Pons (tissue), 1 donor: ENCODE measurements around the gene KCNIP3.

ENCODE experiments used
- DNase-seq: peaks from one replicate; pipeline ENCODE4 v3.0.0-alpha.2; 2016; ENCODE audit warnings: low spot score

KCNIP3 gene

DNA sequence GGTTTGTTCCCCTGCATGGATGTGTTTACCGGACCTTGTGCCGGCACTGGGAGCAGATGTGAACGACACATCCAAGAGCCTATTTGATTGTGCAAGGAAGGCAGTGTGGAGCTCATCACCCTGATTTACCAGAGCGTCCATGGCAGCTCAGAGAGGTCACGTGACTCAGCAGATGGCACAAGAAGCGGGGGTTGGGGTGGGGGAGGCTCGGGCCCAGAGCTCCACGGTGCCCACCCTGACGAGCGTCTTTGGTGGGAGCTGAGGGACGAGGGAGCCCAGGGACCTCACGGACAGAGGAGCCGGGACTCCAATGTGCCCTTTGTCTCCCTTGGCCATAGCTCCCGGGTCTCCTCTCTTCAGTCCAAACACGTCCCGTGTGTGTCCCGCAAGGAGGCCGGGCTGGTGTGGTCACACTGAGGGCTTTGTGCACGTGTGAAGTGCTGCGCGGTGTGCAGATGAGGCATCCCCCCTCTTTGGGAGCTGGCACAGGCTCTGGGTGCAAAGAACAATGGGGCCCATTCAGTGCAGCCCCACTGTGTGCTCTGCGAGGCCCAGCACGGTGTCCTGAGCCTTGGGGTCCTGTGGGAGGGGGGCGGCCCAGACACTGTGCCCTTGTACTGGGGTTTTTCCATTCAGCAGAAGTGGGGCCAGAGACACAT, 15.5 kb downstream of the KCNIP3 start:
- DNase-seq: peak; percentile 92

DNA sequence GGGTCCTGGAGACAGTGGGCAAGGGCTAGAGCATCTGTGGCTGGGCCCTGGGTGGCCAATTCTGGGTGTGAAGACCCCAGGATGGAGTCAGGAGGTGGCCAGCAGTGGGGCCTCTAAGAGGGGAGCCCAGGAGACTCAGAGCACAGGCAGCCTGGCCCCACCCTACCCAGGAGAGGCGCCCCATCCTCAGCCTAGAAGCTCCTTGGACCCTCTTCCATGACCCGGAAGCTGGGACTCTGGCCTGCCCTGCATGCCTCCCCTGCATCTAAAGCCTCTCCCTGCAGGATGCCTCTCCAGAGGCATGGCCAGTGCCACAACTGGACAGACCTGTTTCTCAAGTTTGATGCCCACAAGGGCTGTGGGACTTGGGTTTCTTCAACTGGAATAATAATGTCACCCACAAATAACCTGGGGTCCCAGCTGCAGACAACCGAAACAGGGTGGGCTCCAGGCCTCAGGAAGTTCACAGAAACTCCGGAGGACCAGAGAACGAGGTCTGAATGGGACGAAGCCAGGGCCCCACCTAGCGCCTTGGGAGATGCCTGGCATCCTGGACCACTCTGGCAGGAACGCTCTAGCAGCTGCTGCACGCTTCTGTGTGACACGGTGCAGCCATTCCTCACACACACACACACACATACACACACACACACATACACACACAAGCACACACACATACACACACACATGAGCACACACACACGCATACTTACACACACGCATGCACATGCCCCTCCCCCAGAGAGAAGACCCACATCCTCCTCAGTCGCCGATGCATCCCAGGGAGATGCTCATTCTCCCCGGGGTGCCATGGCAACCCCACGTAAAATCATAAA, 16.4 kb downstream of the KCNIP3 start:
- no peak for DNase-seq

DNA sequence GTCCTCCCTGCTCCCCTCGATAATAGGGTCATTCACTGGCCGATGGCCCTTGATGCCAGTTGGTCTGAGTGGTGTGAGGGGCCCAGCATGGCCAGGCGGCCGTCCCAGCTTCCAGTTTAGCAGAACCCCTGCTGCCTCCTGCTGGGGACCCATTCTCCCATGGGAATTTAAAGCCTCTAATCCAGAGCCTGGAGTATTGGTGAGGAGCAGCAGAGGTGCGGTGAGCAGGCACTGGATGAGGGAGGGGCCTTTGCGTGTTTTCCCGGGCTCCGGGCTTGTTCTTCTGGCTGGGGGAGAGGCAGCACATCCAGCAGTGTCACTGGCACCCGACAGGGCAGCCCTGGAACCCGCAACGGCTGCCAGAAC, 17.4 kb downstream of the KCNIP3 start:
- DNase-seq: no peak

DNA sequence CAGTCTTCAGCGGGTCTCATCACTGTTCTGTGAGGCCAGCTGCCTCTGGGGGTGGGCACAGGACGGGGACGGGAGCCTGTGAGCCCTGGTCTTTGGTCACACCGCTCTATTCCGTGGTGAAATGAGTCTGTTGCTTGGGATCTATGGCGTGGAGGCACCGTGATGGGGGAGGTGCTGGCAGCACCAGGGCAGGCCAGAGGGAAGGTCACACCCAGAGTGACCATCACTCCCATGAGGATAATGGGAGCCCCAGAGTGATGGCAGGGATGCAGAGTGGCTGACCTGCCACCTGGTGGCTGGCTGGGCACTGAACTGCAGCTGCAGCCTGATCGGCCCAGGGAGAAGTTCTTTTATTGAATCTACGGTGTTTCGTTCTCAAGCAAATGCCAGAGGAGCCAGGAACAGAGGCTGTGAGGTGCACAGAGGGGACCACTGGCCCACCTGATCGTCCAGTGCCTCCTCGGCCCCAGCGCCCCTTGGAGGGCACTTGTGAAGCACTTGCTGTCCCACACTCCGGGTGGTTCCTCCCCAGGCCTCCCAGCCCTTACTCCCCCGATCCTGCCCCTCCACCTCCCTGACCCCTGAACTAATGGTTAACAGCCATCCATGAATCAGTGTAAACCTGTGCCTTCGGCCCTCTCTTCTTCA, 17.9 kb downstream of the KCNIP3 start:
- peak; percentile 59 for DNase-seq

DNA sequence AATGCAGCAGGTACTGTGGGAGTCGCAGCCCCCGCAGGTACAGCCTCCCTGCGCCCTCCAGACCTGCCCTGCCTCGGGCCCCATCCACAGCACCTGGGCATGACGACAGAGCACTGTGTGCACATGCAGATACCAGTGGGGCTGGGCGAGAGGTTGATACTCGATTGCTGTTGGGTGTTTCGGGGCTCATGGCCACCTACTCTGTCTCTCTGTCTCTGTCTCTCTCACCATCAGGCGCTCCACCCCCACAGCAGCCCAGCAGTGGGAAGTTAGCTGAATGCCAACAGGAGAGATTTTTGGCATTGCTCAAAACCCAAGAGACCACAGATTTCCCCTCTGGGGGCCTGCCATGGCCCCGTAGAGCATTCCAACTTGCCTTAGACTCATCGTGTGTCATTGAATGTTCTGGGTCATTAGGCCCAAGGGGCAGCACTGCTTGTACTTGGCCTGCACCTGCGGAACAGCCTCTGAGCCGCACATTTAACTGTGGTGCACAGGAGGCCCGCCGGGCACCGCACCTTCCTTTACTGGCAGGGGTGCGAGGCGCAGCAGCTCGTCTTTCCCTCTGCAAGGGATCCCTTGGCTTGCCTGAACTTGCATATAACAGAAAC, 18.8 kb downstream of the KCNIP3 start:
- no peak for DNase-seq

DNA sequence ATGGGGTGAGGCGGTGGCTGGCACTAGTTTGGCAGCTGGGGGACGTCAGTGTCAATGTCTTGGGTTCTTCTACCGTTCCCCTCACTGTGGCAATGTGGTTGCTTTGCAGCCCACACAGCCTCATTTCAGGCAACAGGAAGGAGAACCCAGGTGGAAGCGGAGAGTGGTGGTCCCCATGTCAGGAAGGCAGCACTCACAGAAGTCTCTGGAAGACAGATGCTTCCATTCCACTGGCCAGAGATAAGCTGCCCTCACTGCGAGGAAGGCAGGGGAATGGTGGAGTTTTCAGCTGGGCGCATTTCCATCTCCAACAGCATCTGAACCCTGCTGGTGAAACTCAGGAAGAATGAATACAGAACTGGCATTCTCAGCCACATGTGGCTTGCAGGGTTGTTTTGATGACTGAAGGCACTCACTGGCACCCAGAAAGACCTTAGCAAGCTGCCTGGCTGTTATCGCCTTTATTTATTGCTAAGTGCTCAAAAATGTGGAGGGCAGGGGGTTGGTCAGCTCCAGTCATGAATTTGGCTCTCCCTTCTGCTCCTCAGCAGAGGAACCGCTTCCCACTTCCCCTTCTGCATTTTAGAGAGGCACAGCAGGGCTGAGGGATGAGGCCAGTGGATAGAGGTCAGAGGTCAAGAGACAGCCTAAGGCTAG, 19.4 kb downstream of the KCNIP3 start:
- no peak for DNase-seq

DNA sequence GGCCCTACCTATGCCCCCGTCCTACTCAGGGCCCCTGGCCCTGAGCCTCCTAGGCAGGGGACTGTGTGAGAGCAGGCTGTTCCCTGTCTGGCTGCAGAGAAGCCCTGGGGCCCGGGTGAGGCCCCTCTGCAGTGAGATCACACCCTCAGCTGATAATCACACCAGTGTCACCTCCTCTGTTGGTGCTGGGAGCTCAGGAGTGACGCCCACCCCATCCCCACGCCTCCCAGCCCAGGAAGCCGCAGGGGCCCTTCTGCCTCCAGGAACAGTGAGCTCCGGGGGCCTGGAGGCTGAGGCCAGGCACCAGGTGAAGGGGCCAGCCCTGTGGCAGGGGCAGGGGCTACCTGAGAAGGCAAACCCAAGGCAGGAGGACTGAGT, 20.0 kb downstream of the KCNIP3 start:
- DNase-seq: no peak

DNA sequence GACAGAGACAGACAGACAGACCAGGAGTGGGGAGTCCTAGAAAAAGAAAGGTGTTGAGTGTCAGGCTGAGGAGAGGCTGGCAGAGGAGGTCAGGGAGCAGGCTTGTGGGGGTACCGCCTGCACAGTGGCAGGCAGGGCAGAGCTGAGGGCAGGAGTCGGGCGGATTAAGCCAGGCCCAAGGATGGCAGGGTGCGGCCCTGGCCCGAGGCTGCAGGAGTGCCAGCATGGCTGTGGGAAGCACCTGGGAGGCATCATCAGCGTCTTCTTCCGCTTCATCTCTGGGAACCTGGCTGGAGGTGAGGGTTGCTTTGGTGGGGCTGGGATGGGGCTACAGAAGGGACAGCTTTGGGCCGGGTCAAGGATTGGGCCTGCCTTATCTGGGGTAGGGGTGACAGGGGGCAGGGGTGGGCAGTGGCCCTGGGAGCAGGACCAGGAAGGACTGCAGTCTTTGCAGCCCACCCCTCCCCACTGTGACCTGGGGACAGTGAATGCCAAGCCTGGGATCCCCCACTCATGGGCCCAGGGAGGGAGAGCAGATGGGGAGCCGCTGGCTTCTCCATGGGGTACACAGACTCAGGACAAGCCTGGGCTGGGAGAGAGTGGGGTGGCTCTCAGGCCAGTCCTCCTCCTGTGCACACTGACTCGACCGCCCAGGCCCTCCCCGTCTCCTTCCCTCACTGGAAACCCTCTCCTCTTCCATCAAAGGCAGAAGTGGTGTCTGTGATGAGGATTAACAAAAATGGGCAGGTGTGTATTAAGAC, 20.7 kb downstream of the KCNIP3 start:
- DNase-seq: no peak

DNA sequence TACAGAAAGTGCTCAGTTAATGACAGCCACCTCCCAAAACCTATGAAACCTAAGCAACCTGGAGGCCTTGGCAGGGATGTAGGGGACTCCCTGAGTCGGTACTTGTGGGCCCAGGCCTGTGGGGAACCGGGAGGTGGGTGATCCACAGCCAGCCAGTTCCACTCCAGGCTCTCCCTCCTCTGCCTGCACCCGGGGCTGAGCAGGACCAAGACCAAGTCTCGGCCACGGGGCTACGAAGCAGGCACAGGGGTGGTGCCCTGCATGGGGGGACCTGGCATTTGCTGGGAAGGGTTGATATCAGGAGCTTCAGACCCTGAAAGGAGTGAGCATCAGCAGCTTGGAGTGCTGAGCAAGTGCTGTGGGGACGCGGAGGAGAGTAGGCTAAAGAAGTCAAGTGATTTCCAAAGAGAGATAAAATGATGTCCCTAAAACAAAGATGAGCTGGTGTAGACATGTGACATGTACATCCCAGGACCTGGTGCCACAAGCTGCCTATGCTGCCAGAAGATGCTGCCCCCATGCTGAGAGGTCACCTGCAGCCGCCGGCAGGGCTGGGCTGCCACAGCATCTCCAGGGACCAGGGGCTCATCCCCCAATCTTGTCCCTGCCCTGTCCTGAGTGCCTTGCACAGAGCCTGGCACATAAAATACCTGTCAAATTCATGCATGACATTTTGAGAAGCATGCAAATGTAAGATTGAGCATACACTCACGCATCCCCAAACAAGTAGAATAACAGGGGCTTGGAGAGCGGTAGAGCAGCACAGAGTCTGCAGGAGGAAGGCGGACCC, 21.5 kb downstream of the KCNIP3 start:
- no peak for DNase-seq

DNA sequence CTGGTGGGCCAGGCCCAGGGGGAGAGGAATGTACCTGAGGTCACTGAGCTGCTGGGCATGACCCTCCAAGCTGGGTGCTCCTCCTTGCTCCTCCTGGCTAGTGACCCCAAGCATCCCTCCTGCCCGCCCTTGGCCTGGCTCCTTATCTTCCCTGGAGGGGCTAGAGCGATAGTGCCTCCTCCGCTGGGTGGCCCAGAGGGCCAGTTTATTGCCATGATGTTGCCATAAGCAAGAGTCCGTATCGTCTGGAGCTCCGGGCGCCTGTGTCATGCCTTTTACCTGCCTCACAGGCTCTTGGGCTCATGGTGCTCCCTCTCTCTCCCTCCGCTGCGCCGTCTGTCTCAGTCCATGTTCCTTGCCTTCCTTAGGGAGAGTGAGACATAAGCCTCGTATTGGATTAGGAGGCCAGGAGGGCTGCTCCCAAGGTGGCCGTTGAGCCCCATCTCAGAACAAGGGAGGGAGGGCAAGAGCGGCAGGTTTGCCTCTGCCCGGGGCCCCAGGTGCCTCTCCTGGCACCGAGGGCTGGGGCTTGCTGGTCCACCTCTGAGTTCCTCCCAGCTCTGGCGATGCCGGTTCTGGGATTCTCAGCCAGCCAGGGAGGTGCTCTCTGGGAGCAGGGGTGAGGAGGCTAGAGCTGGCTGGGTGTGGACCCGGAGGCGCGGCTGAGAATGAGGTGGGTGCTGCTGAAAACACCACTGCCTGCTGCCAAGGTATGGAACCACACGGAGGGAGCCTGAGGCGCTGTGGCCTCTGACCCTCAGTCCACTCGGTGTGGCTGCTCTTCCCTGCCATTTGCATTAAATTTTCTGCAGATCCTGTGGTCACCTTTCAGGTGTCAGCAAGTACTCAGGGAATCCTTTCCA, 22.6 kb downstream of the KCNIP3 start:
- no peak for DNase-seq

DNA sequence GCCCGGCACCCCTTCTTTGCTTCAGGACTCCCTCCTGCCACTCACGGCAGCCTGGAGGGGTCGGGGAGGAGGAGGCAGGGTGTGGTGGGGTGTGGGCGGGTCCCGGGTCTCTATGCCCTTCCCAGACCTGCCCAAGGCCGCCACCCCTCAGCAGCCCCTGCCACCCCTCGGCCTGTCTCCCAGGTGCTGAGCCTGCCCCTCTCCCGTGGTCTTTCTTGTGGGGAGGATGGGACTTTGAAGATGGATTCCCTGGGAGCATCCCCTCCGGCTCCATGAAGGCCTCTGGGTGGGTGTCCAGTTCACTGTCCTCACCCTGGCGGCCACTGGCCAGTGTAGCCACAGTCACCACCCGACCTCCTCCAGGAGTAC, 23.2 kb downstream of the KCNIP3 start:
- DNase-seq: no peak

DNA sequence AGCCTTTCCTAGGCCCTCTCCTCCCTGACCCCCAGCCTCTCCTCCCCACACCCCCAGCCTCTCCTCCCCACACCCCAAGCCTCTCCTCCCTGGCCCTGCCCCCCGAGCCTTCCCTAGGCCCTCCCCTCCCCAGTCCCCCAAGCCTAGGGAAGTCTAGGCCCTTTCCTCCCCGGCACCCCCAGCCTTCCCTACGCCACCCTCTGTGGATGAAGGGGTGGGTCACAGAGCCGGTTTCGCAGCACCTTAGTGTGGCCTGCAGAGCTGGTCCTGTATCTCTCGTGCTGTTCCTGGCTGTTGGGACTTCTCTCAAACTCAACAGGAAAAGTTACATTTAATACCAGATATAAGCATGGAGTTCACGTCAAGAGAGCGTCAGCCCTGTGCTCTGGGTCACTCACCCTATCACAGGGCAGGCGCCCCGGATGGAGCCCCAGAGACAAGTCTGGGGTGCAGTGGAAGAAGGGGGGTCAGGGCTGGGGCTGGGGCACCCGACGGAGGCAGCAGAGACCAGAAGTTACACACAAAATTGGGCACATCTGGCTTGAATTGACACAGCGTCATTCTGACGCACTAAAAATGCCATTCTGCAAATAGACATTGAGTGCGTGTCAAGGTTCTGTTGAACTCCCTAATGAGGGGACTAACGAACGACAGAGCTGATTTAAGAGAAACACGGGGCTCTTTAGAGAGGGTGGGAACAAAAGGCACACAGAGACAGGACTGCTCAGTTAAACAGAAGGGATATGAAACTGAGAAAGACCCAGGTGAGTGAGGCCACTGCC, 24.0 kb downstream of the KCNIP3 start:
- no peak for DNase-seq

DNA sequence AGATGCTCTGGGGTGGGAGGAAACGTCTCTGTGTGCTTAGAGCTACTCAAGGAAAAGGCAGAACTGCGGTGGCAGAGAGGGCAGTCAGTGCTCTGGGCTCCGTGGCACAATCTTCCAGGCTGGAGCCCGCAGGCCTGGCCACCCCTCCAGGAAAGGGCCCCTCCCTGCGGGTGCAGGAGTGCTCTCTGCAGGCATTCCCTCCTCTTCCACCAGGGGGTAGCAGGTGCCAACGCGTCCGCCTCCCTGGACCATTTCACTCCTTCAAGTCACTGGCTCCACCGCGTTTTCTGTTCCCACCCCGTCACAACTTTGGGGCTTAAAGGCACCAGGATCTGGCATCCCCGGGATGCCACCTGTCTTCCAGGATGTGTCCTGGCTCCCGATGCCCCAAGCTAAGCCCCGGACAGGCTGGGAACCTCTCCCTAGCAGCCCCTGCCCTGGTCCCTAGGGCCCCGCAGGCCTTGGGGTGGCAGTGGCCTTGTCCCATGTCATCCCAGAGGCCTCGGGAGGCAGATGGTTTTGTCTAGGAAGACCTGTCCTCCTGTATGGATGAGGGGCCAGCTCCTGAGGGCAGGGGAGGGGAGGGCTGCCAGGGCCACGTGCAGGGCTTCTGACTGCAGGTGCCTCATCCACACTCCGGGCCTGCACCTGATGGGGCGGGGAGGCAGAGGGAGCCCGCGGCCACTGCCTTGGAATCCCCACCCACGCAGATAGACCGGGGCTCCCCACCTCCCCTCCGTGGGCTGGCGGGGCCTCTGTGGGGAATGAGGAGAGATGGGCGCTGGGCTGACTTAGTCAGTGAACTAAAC, 26.4 kb downstream of the KCNIP3 start:
- no peak for DNase-seq

DNA sequence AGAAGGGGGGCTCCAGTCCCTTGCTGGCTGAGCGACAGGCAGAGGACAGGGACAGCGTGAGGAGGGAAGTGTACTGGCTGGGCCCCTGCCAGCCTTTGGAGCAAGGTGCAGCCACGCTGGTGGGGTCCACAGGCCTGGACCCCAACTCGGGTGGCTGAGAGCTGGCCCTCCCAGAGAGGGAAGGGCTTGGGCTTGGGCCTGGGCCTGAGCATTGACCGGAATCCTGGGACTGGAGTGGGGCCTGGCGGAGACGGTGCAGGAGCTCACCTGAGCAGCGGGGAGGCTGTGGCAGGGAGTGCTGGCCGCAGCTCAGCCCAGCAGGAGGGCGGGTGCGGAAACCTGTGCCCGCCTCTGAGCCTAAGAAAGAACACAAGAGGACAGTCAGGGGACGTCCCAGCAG, 27.9 kb downstream of the KCNIP3 start:
- DNase-seq: no peak

DNA sequence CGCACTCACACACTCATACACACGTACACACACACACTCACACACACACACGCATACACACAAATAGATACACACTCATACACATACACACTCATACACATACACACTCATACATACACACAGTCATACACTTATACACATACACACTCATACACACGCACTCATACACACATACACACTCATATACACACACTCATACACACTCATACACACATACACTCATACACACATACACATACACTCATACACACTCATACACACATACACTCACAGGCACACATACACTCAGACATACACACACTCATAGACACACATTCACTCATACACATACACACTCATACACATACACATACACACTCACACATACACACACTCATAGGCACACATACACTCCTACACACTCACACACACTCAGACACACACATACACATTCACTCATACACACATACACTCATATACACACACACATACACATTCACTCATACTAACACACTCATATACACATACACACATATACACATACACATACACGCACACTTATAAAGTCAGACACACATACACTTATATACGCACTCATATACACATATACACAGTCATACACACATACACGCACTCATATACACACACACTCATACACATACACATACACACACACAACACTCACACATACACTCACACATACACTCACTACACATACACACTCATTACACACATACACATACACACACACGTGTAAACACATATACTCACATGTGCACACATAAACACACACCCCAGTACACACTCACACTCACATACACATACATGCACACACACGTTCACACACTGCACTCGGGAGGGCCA, 28.7 kb downstream of the KCNIP3 start:
- no peak for DNase-seq

DNA sequence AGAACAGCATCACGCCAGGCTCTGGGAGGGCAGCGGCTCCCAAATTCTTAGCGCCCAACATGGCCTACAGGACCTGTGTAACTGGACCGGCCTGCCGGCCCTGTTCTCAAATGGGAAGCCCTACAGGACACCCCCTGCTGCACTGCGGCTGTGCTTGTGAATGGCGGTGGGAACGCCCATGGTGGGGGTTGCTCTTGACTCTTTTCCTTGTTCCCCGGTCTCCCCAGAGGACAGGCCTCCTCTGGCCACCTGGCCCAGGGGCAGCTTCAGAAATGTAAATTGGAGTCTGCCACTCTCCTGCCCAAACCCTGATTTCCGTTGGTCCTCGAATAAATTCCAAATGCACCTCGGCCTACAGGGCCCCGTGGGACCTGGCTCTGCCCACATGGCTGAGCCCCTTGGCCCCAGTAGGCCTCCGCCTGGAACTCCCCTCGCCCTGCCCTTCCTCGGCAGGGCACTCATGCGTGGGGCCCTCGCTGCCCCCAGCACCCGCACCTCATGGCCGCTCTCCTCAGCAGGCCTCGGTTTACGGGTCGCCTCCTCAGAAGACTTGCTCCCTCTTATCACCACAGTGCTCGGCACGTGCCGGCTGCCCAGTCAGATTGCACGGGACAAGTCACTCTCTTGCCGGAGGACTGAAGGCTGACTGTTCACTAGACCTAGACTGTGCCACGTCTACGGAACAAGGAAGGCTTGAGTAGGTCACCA, 29.4 kb downstream of the KCNIP3 start:
- no peak for DNase-seq

DNA sequence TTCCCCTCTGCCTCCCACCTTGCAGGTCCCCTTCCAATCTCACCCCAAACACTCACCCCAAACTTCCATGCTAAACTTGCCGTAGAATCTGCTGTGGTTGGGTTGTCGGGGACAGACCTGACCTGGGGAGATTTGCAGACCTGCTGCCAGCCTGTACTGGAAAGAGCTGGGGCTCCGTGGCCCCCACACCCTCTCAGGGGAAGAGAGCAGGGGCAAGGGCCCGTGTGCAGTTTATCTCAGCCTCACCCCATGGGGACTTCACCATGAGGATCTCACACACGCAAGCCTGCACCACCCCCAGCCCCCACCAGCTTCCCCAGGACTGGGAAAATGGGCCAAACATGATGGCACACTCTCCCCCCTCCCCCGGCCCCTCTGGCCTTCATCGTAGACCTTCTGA, 30.7 kb downstream of the KCNIP3 start:
- no peak for DNase-seq
